ENCODE data around the gene NOC2L. TPM values are rescaled to one million over a fixed set of nuclear protein-coding genes. Genes with fewer than 3 reads are reported as not detected.
A peak's percentile ranks its signal among the peaks of the same experiment; 100 is the strongest.

Gene NOC2L
- total RNA-seq, 1 donor from 2014 or later, result 35.9 TPM

DNA sequence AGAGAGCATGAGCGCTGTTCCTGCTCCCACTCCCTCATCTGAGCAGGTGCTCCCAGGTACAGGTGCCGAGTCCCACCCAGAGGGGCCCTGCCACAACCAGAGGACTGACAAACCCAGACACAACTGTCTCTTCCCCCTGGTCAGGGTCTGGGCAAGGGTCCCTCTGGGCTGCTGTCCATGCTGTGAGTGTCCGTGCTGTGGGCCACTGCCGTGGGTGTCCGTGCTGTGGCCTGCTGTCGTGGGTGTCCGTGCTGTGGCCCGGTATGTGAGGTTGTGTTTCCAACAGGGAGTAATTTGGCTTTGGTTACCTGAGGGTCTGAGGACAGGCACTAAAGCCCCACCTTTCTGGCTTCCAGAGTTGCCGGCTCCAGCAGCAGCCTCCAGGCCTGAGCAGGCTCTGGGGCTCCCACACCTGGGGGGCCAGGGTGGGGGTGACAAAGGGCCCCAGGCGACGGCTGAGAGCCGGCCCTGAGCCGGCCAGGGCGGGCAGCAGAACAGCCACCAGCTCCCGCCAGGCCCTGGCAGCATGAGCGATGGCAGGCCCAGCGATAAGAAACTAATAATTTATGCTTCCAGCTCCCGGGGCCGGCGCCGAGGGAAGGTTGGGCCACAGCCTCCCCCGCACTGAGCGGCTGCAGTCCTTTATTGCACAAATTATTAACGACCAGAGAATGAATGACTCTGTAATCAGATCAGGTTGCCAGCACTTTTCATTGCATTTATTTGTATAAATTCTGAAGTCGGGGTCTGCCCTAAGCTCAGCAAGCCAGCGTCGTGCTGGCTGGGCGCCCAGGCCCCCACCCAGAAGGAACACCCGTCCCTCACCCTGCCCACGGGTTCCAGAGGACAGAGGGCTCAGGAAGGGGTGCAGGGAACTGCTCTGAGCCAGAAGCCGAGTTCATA lies 42.6 kb downstream of the NOC2L start:
- DNase-seq, result no peak

DNA sequence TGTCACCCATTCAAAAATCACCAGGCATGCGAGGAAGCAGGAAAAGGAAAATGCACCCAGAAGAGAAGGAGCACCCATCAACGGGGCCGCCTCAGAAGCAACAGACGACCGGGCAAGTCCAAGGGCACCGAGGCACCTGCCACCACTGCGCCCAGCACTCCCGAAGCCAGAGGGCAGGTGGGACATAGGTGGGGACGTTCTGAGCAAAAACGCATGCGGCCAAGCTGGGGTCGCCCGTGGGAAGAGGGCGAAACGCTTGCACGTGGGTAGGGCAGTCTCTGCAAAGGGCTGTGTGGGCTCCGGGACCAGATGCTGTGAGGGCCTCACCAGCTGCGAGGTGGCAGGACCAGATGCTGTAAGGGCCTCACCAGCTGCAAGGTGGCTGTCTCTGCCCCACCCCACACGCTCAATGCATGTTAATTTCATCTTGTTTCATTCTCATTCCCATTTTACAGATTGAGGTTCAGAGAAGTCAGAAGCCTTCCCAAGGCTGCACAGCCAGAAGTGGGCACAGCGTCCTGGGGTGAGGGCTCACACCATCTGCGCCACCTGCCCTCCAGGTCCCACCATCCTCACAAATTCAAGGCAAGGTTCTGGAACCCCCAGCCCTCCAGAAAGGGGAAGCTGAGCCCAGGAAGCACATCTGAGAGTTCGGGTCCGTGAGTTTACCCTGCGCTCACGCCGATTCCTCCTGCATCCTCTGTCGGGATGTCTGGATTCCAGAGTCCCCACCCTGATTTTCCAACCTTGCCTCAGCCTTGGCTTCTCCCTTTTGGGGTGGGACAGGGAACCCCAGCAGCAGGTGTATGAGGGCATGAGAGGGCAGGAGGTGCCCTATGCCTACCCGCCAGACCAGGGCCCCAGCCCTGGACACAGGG lies 43.5 kb downstream of the NOC2L start:
- DNase-seq, result no peak

DNA sequence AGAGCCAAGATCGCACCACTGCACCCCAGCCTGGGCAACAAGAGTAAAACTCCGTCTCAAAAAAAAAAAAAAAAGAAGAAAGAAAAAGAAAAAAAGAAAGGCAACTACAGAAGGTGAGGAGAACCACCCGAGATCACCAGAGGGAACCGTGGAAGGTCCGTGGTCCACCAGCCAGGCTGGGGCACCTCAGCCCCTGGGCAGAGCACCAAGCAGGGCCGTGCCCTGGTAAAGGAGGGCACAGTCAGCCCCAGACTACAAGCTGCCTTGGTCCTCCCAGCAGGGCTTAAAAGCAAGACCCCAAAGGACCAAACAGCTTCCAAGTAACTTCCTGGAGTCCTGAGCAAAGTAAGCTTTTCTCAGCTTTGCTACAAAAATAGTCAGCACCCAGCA lies 44.2 kb downstream of the NOC2L start:
- DNase-seq, result no peak

DNA sequence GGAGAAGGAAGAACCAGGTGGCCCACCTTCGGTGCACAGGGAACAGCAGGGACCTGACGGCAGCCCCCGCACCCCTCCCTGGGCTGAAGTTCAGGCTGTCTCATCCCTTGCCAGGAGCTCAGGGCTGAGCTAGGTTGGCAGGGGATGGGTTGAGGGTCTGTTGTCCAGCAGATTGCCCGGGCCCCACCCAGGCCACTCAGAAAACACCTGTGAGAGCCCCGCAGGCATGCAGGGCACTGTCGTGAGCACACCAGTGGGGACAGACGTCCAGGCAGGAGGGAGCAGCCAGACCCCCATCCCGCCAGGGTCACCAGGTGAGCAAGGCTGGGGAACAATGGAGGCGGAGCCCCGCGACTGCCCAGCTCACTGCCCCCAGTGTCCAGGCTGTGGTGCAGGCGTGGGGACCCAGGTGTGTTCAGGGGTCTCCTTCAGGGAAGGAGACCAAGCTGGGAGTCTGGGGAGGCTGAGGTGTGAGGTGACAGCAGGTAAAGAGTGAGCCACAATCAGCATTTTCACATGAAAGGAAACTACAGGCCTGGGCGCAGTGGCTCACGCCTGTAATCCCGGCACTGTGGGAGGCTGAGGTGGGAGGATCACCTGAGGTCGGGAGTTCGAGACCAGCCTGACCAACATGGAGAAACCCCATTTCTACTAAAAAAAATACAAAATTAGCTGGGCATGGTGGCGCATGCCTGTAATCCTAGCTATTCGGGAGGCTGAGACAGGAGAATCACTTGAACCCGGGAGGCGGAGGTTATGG lies 44.7 kb downstream of the NOC2L start:
- no peak for DNase-seq

DNA sequence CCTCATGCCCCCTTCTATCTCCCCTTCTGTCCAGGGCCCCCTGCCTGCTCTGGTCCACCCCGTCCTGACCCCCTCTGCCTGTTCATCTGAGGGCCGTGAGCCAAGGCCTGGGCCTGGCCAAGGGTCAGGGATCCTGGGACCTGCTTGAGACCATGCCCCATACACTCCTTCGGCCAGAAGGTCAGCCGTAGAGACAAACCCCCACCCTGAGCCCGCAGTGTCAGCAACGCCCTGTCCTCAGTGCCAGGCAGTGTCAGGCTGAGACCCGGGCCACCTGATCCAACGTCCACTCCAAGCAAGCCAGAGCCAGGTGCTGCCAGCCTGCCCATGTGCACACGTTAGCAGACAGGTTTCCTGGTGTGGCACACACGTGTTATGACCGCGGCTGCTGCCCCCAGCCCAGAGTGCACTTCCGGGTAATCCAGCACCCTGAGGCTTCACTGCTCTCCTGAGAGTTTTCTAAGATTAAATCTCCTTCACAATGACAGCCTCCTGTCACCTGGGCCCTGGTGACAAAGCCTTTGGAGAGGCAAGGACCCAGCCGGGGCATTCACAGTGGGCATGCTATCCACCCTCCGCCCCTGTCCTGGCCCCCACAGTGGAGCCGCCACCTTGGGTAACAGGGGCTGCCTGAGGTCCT lies 45.4 kb downstream of the NOC2L start:
- DNase-seq, result no peak

DNA sequence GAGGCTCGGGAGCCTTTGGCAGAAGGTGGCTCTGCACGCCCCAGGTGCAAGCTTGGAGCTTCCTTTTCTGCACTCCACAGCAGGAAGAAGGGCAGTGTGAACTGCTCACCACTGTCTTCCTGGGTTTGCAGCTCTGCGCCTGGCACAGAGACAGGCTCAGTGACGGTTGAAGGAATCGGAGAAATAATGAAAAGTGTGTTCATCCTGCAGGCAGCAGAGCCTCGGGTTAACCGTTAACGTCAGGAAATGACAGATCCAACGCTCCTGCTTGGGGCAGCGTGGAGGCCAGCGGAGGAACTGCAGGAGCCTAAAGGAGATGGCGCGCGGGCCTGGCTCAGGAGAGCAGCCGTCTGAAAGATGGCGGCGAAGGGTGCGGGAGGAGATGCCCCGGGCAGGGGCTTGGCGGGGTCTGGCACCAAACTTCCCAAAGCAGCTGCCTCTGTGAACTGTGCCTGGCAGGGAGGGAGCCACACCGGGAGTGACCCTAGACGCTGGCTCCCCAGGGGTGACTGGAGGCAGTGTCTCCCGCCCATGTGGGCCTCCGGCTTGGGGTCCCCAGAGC lies 46.2 kb downstream of the NOC2L start:
- no peak for DNase-seq

DNA sequence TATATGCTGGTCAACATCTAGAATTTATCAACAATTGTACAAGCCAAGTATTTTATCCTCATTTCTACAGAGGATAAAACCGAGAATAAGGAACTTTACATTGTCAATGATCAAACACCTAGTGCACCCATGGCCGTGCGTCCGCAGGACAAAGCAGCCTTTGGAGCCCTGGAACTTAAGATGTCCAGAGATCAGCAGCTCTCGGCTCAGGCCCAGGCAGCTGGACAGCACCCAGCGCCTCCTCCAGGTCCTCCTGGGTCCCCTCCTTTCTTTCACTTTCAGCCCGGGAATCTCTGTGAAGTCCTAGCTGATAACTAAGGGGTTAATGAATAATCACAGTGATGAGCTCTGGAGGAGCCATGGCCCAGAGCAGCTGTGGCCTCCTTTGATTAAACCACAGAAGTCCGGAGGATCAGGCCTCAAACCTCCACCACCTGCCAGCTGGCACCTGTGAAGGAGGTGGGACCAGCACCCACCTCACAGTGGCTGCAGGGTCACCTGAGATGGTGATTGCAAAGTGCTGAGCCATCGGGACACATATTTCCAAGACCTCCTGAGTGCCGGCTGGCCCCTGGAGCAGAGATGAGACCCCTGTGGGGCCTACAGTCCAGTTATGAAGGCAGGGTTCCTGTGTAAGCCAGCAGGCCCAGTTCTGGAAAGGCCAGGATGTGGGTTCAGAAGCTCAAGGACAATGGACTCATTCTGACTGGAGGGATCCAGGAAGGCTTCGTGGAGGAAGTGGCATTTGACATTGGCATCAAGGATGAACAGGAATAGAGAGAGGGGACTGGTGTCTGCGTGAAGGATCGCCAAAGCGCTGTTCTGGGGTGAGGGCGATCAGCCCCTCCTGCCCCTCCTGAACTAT lies 46.9 kb downstream of the NOC2L start:
- DNase-seq, result no peak

DNA sequence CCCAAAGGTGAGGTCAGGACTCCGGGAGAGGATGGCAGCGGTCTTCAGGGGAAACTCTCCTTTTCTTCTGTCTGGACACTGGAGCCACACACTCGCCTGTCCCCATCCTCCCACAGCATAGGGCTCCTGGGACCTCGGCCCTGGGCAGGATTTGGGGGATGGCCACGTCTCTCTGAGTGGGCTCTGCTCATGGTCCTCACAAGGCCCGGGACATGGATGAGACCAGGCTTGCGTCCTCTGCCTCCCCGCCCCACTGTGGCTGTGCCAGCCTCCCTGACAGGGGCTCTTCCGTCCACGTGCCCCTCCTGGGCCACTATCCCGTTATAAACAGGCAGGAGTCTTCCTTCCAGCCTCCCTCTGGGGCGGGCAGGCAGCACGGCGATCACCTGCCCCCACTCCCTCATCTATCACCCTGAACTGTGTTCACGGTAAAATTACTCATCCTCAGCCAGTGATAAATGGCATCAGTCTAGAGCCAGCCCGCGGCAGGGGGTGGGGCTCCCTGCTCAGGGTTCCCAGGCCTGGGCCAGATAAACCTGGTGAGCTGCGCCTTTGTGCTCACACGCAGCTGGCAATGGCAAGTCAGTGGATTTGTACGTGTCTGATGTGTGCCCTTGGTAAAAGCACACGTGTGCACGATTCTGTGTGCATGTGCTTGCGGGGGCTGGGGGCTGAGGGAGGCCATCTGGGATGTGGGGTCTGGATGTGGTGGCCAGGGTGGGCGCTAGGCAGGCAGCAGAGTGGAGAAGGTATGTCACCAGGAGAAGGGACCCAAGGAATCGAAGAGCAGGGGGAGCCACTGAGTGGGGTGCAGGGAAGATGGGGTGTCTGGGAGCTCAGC lies 48.0 kb downstream of the NOC2L start:
- no peak for DNase-seq

DNA sequence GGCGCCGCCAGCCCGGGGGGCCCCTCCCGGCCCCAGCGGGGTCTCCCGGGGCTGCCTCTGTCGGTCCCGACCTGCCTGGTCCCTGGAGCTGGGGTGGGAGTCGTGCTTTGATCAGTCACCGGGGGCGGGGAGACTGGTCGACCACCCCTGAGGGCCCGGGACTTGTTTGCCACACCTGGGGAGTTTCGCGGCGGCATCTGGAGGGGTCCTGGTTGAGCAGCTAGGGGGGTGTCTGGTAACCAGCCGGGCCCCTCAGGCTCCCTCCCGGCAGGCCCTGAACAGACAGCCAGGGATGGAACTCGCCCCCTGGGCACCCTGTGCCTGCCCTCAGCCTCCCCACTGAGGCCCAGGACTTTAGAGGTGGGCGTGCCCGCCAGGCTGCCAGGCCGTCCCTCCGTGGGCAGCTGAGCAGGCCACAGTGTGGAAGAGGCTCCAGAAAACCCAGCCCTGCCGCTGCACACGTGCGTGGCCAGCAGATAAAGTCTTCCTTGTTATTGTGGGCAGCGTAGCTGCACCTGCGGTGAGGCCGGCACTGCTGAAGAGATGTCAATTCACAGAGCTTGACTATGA lies 48.7 kb downstream of the NOC2L start:
- DNase-seq, result no peak

DNA sequence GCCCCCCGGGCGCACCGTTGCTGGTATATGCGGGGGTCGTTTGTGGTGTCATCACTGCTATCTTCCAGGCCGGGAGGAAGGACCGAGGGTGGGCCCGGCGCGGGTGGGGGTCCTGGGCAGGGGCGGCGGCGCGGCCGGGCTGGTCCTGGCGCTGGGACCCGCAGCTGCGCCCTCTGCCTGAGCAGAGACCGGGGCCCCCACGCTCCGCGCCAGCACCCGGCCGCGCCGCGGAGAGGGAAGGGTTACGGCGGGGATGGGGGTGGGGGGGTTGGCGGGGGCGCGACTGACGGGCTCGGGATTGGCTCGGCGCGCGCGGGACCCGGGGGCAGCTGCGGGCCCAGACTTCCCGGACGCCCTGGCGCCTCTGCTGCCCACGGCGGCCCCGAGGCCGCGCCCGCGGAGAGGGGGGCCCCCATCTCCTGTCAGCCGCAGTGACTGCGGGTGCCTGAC lies 49.2 kb downstream of the NOC2L start:
- DNase-seq, result no peak

DNA sequence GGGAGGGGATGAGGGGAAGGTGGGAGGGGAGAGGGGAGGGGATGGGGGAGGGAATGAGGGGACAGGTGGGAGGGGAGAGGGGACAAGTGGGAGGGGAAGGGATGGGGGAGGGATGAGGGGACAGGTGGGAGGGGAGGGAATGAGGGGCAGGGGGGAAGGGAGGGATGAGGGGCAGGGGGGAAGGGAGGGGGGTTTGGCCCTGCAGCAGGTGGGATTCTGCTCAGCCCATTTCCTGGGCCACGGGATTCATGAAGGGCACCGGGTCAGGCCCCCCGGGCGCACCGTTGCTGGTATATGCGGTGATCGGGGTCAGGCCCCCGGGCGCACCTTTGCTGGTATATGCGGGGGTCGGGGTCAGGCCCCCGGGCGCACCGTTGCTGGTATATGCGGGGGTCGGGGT lies 50.4 kb downstream of the NOC2L start:
- DNase-seq, result no peak

DNA sequence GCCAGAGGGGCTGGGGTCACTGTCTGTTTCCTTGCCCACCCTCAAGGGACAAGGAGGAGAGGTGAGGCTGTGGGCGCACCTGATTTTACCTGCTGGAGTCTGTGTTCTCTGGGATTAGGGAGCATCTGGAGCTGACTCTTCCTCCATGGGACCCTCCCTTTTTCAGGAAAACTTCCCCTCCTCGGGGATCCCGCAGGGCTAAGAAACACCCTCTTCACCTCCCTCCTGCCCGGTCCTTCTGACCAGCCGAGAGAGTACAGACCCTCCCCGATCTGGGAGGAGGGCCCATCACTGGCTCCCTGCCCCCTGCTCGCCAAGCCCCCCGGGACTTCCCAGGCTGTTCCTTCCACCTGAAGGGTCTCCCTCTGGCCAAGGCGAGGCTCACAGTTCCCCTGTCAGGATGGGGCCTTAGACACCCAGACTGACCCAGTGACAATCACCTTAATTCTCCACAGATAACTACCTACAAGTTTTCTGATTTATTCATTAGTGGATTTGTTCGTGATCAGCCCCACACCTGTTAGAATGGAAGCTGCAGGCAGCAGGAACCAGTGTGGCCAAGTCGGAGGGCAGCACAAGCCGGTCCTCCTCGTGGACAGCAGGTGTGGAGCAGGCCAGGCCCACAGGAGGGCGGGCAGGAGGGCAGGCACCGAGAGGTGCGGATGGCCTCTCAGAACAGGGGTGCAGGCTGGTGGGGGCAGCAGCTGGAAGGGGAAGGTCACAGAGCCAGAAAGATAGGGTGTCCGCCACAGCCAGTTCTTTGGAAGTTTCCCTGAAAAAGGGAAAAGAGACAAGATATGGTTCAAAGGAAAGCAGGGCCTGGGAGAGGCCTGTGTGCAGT lies 51.2 kb downstream of the NOC2L start:
- no peak for DNase-seq

DNA sequence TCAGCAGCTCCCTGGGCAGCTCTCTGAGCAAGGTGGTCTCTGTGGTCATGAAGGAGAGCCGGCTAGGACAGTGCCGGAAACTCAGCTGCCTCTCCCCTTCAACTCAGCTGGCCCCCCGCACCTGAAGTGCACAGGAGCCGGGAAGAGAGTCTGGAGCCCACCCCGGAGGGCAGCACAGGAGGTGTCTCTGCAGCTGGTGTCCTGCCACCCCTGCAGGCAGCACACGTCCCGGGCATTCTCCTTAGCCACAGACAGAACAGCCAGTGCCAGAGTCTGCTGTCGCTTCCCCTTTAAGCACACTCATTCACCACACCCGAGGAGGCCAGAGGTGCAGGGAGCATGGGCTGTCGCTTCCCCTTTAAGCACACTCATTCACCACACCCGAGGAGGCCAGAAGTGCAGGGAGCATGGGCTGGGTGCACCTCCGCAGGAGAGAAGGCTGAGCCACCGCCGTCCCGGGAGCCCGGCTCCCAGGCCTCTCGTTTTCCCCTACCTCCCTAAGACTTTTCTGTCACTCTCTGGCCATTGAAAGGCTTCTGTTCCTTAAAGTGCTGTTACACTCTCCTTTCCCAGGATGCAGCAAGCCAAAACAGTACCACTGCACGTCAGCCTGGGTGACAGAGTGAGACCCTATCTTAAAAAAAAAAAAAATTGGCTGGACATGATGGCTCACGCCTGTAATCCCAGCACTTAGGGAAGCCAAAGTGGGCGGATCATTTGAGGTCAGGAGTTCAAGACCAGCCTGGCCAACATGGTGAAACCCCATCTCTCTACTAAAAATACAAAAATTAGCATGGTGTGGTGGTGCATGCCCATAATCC lies 52.2 kb downstream of the NOC2L start:
- DNase-seq, result no peak

DNA sequence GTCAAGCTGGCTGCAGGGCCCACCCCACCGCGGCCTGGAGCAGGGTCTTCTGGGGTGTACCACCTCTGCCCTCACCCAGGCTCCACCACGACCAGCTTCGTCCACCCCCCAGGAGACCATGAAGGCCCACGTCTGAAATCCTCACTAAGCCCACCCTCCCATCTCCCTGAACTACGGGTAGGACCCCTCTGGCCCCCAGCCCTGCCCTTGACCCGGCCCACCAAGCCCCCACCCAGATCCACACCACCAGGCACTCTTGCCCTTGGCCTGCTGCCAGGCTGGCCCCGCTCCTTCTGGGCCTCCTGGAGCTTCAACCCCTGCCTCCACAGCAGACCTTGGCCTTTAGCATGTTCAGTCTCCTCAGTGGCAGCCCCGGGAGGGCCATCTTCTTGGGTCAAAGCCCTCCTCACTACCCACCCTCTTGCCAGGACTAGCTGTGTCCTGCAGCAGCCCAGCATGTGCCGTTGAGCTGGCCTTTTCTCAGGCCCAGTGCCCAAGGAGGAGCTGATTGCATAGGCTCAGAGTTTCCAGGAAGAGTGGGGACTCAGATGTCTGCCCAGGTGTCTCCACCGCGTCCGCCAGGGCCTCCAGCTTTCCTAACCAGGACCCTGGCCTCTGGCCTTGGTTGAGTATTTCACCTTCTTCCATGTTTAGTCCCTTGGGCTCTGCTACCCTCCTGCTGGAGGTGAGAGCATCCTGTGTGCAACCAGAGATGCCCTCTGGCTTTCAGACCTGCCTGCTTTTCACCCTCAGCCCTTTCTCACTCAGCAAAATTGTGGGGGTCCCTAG lies 53.1 kb downstream of the NOC2L start:
- DNase-seq, result no peak

DNA sequence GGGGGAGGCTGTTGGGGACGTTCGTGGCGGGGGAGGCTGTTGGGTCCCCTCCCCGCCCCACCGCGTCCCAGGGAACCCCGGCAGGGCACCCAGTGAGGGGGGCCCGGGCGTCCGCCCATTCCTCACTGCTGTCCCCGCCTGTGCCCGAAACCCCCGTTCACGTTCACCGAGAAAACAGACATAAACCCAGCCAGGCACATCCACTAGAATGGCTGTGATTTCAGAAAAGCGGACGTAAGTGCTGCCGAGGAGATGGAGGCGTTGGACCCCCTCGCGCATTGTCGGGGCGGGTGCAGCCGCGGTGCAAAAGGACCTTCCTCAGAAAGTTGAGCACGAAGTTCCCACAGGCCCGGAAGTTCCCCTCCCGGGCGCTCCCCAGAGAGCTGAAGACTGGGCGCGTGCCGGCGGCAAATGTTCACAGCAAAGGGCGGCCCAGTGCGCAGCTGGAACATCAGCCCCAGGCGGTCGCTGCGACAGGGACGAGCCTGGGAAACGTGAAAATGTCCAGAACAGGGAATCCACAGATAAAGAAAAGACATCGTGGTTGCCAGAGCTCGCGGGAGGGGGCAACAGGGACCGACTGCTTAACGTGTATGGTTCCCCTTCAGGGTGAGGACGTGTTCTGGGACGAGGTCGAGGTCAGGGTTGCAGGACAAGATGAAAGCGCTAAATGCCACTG lies 53.8 kb downstream of the NOC2L start:
- peak; percentile 68 for DNase-seq

All from skin of body (tissue), 2 donors.